ENCODE measurements around the gene EZH2.

- TF ChIP-seq TOX (CRISPR knock-in tag; IDR thresholded peaks at IDR 0.05; ENCODE audit: borderline replicate concordance): no peak
- no peak for TF ChIP-seq ESRRG (CRISPR knock-in tag; IDR thresholded peaks at IDR 0.05)
- TF ChIP-seq BACH2 (CRISPR knock-in tag; IDR thresholded peaks at IDR 0.05; ENCODE audit: borderline replicate concordance): no peak
- no peak for TF ChIP-seq ZC3H10 (CRISPR knock-in tag; IDR thresholded peaks at IDR 0.05)
- TF ChIP-seq OSR1 (CRISPR knock-in tag; IDR thresholded peaks at IDR 0.05): no peak
- no peak for TF ChIP-seq RARB (CRISPR knock-in tag; IDR thresholded peaks at IDR 0.05)
These were observed 4.2 kb upstream of the EZH2 start for GRCh38 chr7:148888300-148888699.

Measured in SK-N-SH treated with all-trans-retinoic acid at 6 μM for 48 hours (cell line).